Retinal pigment epithelial cell (primary cell): ENCODE data around the gene FAM222B.

Experiments
- DNase-seq: peaks from one replicate; pipeline ENCODE4 v3.0.0-alpha.2; 2010; ENCODE audit warnings: low read depth
- H3K4me3 ChIP-seq: 2 replicates; pipeline ENCODE4 v1.5.1; 2011; ENCODE audit warnings: mild to moderate bottlenecking, low read length, control low read depth, moderate library complexity
- CTCF ChIP-seq: conservative IDR thresholded peaks from 2 replicates; pipeline ENCODE4 v1.5.1; 2011; ENCODE audit warnings: low read depth, low read length, control low read depth, inconsistent platforms

FAM222B gene

GRCh38 chr17:28861393-28862203, 19.0 kb upstream of the FAM222B start:
- no peak for TF ChIP-seq CTCF
- no peak overlapping the region for H3K4me3 ChIP-seq
- no peak for DNase-seq

- no peak for TF ChIP-seq CTCF
- no peak for DNase-seq
- no peak overlapping the region for H3K4me3 ChIP-seq
Observed at GRCh38 chr17:28860363-28860808, 17.8 kb upstream of the FAM222B start.

GRCh38 chr17:28858801-28859355, 16.3 kb upstream of the FAM222B start:
- DNase-seq, result no peak
- no peak for TF ChIP-seq CTCF
- no peak overlapping the region for H3K4me3 ChIP-seq

GRCh38 chr17:28857905-28858800, 15.6 kb upstream of the FAM222B start:
- no peak for DNase-seq
- no peak for TF ChIP-seq CTCF
- no peak overlapping the region for H3K4me3 ChIP-seq

- no peak overlapping the region for H3K4me3 ChIP-seq
- TF ChIP-seq CTCF, result no peak
- DNase-seq, result no peak
Observed at GRCh38 chr17:28856028-28856574, 13.5 kb upstream of the FAM222B start.

- DNase-seq, result no peak
Observed at GRCh38 chr17:28855336-28855679, 12.7 kb upstream of the FAM222B start.

More at GRCh38 chr17:28855336-28855679, 12.7 kb upstream of the FAM222B start:
- no peak for TF ChIP-seq CTCF
- H3K4me3 ChIP-seq, result peak overlapping the region; percentile 90
